Measurements from ENCODE around the gene SMARCAL1.

GRCh38 chr2:216391401-216391800, 20.9 kb upstream of the SMARCAL1 start:
- TF ChIP-seq CTCF (IDR thresholded peaks at IDR 0.05) (no peak), MAX (IDR thresholded peaks at IDR 0.05; ENCODE audit: low read depth) (no peak), POLR2AphosphoS5 (IDR thresholded peaks at IDR 0.05; ENCODE audit: low read depth, low read length) (no peak), TCF12 (IDR thresholded peaks at IDR 0.05) (no peak), TAF1 (IDR thresholded peaks at IDR 0.05; ENCODE audit: borderline replicate concordance, low read depth, low read length) (no peak), RFX5 (IDR thresholded peaks at IDR 0.05; ENCODE audit: low read length) (no peak), TEAD4 (IDR thresholded peaks at IDR 0.05; ENCODE audit: borderline replicate concordance, insufficient read depth) (no peak), GATA2 (CRISPR knock-in tag; IDR thresholded peaks at IDR 0.05) (no peak)

All from SK-N-SH (cell line).